Measurements from ENCODE around the gene ADIPOQ. TPM values are rescaled to one million over a fixed set of nuclear protein-coding genes. Genes with fewer than 3 reads are reported as not detected.
"Not testable (repeated sequence)": the region's sequence is repeated elsewhere in the genome, so short reads cannot be mapped to it uniquely, and the experiment has no call there.

The ADIPOQ gene
- total RNA-seq, 2 experiments from 2014 or later, result not detected

- CTCF ChIA-PET, result no interaction called here
- POLR2A ChIA-PET, result no interaction called here
Measured at GRCh38 chr3:186886202-186886981, 43.9 kb downstream of the ADIPOQ start.

GRCh38 chr3:186887507-186887938 is 45.0 kb downstream of the ADIPOQ start:
- POLR2A ChIA-PET, CTCF ChIA-PET: not testable (repeated sequence)

GRCh38 chr3:186888569-186888968 is 46.1 kb downstream of the ADIPOQ start:
- ChIA-PET CTCF (no interaction called here), POLR2A (no interaction called here)

- CTCF ChIA-PET, POLR2A ChIA-PET: not testable (repeated sequence)
Measured at GRCh38 chr3:186889698-186890097, 47.2 kb downstream of the ADIPOQ start.

GRCh38 chr3:186890911-186891310 is 48.4 kb downstream of the ADIPOQ start:
- POLR2A ChIA-PET, result no interaction called here
- CTCF ChIA-PET, result interaction anchor here (0.6 kb wide), 1 partner anchor 221 kb away, joined by 3 read pairs; no protein-coding TSS in a partner anchor

GRCh38 chr3:186893071-186893470 is 50.6 kb downstream of the ADIPOQ start:
- POLR2A ChIA-PET, CTCF ChIA-PET: not testable (repeated sequence)

GRCh38 chr3:186895406-186895805 is 52.9 kb downstream of the ADIPOQ start:
- CTCF ChIA-PET, result interaction anchor here (1.1 kb wide), 1 partner anchor 14 kb away, joined by 4 read pairs; no protein-coding TSS in a partner anchor
- POLR2A ChIA-PET, result no interaction called here

- POLR2A ChIA-PET, result no interaction called here
- CTCF ChIA-PET, result interaction anchor here (1.1 kb wide), 1 partner anchor 13 kb away, joined by 4 read pairs; no protein-coding TSS in a partner anchor
Measured at GRCh38 chr3:186896006-186896405, 53.5 kb downstream of the ADIPOQ start.

GRCh38 chr3:186896875-186897274 is 54.4 kb downstream of the ADIPOQ start:
- CTCF ChIA-PET, result no interaction called here

GRCh38 chr3:186901135-186901734 is 58.7 kb downstream of the ADIPOQ start:
- ChIA-PET POLR2A (no interaction called here), CTCF (no interaction called here)

More at GRCh38 chr3:186896875-186897274, 54.4 kb downstream of the ADIPOQ start:
- POLR2A ChIA-PET, result no interaction called here

- ChIA-PET POLR2A (no interaction called here), CTCF (no interaction called here)
Measured at GRCh38 chr3:186902154-186902553, 59.6 kb downstream of the ADIPOQ start.

- ChIA-PET POLR2A (no interaction called here), CTCF (no interaction called here)
Measured at GRCh38 chr3:186902713-186903112, 60.2 kb downstream of the ADIPOQ start.

GRCh38 chr3:186903676-186904075 is 61.2 kb downstream of the ADIPOQ start:
- POLR2A ChIA-PET, CTCF ChIA-PET: not testable (repeated sequence)

GRCh38 chr3:186907075-186907474 is 64.6 kb downstream of the ADIPOQ start:
- CTCF ChIA-PET, POLR2A ChIA-PET: not testable (repeated sequence)

Other genes starting within 250 kb of the ADIPOQ start
- not detected for gene AHSG, start 229.7 kb upstream of the ADIPOQ start, total RNA-seq
- not detected for gene FETUB, start 202.3 kb upstream of the ADIPOQ start, total RNA-seq
- gene HRG, start 176.7 kb upstream of the ADIPOQ start, total RNA-seq, result not detected
- gene KNG1, start 125.4 kb upstream of the ADIPOQ start, total RNA-seq, result not detected
- gene EIF4A2, start 59.1 kb upstream of the ADIPOQ start, total RNA-seq, result 100 to 1,000 TPM; 477 to 501 TPM
- 100 to 1,000 TPM; 115 to 120 TPM for gene RFC4, start 36.2 kb upstream of the ADIPOQ start, total RNA-seq
- gene ST6GAL1, start 87.8 kb downstream of the ADIPOQ start, total RNA-seq, result 100 to 1,000 TPM; 101 to 104 TPM